ENCODE measurements around the gene OSBPL6. TPM values are rescaled to one million over a fixed set of nuclear protein-coding genes. Genes with fewer than 3 reads are reported as not detected.

Gene OSBPL6
- polyA plus RNA-seq, 1 donor from 2014 or later: 12.8 TPM

- Histone ChIP-seq H2AFZ (ENCODE audit: low read depth, low read length) (no peak overlapping the region), H3F3A (ENCODE audit: insufficient read depth, low read length, poor library complexity, severe bottlenecking) (no peaks in the 10 kb centered on the region), H3K9me2 (ENCODE audit: insufficient read depth, low read length) (no peaks in the 10 kb centered on the region), H3K79me2 (replicated peaks; ENCODE audit: insufficient read depth, low read length) (no peaks in the 10 kb centered on the region), H3K9me3 (ENCODE audit: low read length) (no peaks in the 10 kb centered on the region), H3K36me3 (ENCODE audit: insufficient read depth, low read length) (peaks cover 20% of the 10 kb centered on the region), H3K4me3 (ENCODE audit: low read length) (no peak overlapping the region), H3K4me2 (ENCODE audit: low read length) (no peak overlapping the region), H3K27me3 (ENCODE audit: insufficient read depth, low read depth, low read length) (no peaks in the 10 kb centered on the region), H4K20me1 (ENCODE audit: insufficient read depth) (no peaks in the 10 kb centered on the region), H3K9ac (ENCODE audit: low read length) (no peak overlapping the region), H3K27ac (ENCODE audit: low read length) (no peak overlapping the region)
- TF ChIP-seq EZH2 (IDR thresholded peaks at IDR 0.05; ENCODE audit: borderline replicate concordance, insufficient read depth, low read length, poor library complexity, severe bottlenecking): no peak
- no peak for TF ChIP-seq SMC3 (conservative IDR thresholded peaks at IDR 0.05; ENCODE audit: poor library complexity)
- TF ChIP-seq, protein P1, sequence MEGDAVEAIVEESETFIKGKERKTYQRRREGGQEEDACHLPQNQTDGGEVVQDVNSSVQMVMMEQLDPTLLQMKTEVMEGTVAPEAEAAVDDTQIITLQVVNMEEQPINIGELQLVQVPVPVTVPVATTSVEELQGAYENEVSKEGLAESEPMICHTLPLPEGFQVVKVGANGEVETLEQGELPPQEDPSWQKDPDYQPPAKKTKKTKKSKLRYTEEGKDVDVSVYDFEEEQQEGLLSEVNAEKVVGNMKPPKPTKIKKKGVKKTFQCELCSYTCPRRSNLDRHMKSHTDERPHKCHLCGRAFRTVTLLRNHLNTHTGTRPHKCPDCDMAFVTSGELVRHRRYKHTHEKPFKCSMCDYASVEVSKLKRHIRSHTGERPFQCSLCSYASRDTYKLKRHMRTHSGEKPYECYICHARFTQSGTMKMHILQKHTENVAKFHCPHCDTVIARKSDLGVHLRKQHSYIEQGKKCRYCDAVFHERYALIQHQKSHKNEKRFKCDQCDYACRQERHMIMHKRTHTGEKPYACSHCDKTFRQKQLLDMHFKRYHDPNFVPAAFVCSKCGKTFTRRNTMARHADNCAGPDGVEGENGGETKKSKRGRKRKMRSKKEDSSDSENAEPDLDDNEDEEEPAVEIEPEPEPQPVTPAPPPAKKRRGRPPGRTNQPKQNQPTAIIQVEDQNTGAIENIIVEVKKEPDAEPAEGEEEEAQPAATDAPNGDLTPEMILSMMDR (IDR thresholded peaks at IDR 0.05; ENCODE audit: poor library complexity, severe bottlenecking): no peak
- no peak for TF ChIP-seq MXI1 (conservative IDR thresholded peaks at IDR 0.05; ENCODE audit: poor library complexity, severe bottlenecking)
- no peak for TF ChIP-seq POLR2AphosphoS5 (IDR thresholded peaks at IDR 0.05)
- no peak for TF ChIP-seq EP300 (conservative IDR thresholded peaks at IDR 0.05; ENCODE audit: poor library complexity, severe bottlenecking)
- TF ChIP-seq RAD21 (conservative IDR thresholded peaks at IDR 0.05): no peak
- TF ChIP-seq, protein P2, sequence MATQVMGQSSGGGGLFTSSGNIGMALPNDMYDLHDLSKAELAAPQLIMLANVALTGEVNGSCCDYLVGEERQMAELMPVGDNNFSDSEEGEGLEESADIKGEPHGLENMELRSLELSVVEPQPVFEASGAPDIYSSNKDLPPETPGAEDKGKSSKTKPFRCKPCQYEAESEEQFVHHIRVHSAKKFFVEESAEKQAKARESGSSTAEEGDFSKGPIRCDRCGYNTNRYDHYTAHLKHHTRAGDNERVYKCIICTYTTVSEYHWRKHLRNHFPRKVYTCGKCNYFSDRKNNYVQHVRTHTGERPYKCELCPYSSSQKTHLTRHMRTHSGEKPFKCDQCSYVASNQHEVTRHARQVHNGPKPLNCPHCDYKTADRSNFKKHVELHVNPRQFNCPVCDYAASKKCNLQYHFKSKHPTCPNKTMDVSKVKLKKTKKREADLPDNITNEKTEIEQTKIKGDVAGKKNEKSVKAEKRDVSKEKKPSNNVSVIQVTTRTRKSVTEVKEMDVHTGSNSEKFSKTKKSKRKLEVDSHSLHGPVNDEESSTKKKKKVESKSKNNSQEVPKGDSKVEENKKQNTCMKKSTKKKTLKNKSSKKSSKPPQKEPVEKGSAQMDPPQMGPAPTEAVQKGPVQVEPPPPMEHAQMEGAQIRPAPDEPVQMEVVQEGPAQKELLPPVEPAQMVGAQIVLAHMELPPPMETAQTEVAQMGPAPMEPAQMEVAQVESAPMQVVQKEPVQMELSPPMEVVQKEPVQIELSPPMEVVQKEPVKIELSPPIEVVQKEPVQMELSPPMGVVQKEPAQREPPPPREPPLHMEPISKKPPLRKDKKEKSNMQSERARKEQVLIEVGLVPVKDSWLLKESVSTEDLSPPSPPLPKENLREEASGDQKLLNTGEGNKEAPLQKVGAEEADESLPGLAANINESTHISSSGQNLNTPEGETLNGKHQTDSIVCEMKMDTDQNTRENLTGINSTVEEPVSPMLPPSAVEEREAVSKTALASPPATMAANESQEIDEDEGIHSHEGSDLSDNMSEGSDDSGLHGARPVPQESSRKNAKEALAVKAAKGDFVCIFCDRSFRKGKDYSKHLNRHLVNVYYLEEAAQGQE (IDR thresholded peaks at IDR 0.05; ENCODE audit: borderline replicate concordance): no peak
- TF ChIP-seq TAF1 (IDR thresholded peaks at IDR 0.05; ENCODE audit: low read depth): no peak
Observed at GRCh38 chr2:178436662-178437061, 242.3 kb downstream of the OSBPL6 start.

DNA sequence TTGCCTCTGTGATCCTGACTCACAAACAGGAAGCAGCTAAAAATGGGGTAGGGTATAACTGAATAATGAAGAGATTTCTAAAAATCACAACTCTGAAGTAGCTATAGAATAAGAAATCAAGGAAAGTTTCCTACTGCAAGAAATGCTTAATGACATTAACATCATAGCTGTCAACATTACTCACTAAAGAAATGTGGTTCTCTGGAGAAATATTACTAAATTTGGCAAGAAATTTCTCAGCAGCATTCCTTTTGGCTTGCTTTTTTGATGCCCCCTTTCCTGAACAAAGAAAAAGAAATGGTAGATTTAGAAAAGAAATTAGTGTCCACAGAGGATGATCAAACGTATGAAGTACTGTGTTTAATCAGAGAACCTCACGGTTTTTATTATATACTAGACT is 247.1 kb downstream of the OSBPL6 start:
- Histone ChIP-seq H3K27me3 (ENCODE audit: insufficient read depth, low read depth, low read length) (no peaks in the 10 kb centered on the region), H4K20me1 (ENCODE audit: insufficient read depth) (no peaks in the 10 kb centered on the region), H3K79me2 (replicated peaks; ENCODE audit: insufficient read depth, low read length) (no peaks in the 10 kb centered on the region), H3K4me2 (ENCODE audit: low read length) (no peak overlapping the region), H3K36me3 (ENCODE audit: insufficient read depth, low read length) (peaks cover 23% of the 10 kb centered on the region), H3F3A (ENCODE audit: insufficient read depth, low read length, poor library complexity, severe bottlenecking) (no peaks in the 10 kb centered on the region), H3K9ac (ENCODE audit: low read length) (no peak overlapping the region), H3K27ac (ENCODE audit: low read length) (no peak overlapping the region), H3K9me2 (ENCODE audit: insufficient read depth, low read length) (no peaks in the 10 kb centered on the region), H3K4me3 (ENCODE audit: low read length) (no peak overlapping the region), H2AFZ (ENCODE audit: low read depth, low read length) (no peak overlapping the region), H3K9me3 (ENCODE audit: low read length) (no peaks in the 10 kb centered on the region)
- no peak for TF ChIP-seq EZH2 (IDR thresholded peaks at IDR 0.05; ENCODE audit: borderline replicate concordance, insufficient read depth, low read length, poor library complexity, severe bottlenecking)
- TF ChIP-seq EP300 (conservative IDR thresholded peaks at IDR 0.05; ENCODE audit: poor library complexity, severe bottlenecking): no peak
